HepG2 (cell line): Measurements from ENCODE around the gene LNX2. TPM values are rescaled to one million over a fixed set of nuclear protein-coding genes. Genes with fewer than 3 reads are reported as not detected.

Experiments used
- ATAC-seq: fragments of 200-7000 bp; cut with Tn5 transposase; 3 replicates; pipeline ENCODE4 v1.9.1; 2020; ENCODE audit warnings: mild to moderate bottlenecking, moderate library complexity
- BruUV-seq: library from RNA; stranded (reverse); fragments of 400-500 nt; replicated peaks from 2 replicates; lab custom pipeline; 2021; lab: Mats Ljungman, UMichigan
- CTCF ChIA-PET: fragments of 300-600 bp; formaldehyde crosslinking; extraction: SDS; loops from one replicate; lab custom pipeline; 2021; ENCODE audit warnings: low total read pairs, inconsistent platforms, low intra/inter-chr PET ratio; lab: Yijun Ruan, JAX
- POLR2A ChIA-PET: fragments of 350-600 bp; sonication (Branson Sonifier 250); formaldehyde crosslinking; loops from one replicate; lab custom pipeline; 2020; ENCODE audit warnings: antibody characterized with exemption, inconsistent platforms; lab: Yijun Ruan, JAX
- DNase-seq: peaks from one replicate; pipeline ENCODE4 v3.0.0-alpha.2; 2015; ENCODE audit warnings: low spot score
- FAIRE-seq: peaks from 3 replicates; lab custom pipeline; 2011; peaks lifted over from hg19 to GRCh38; lab: Jason Lieb, UNC
- H2AFZ ChIP-seq: one replicate; pipeline ENCODE4 v1.6.1; 2011; ENCODE audit warnings: low read length, inconsistent platforms
- H3K27ac ChIP-seq: fragments of 300-600 bp; 3 replicates; pipeline ENCODE4 v1.8.0; 2011; ENCODE audit warnings: mixed run types, mild to moderate bottlenecking, mixed read lengths, low read length, inconsistent platforms; ENCODE audit not compliant: insufficient read depth; ENCODE audit errors: extremely low read length
- H3K27me3 ChIP-seq, 2 experiments: fragments of 200-600 bp in 1 of 2; 2 replicates in 1 of 2; 3 replicates in 1 of 2; pipeline versions ENCODE4 v1.6.0 to v1.8.0; 2011; ENCODE audit warnings: low read length in 2 of 2, mild to moderate bottlenecking in 2 of 2, moderate library complexity in 2 of 2, inconsistent platforms in 1 of 2; ENCODE audit not compliant: insufficient read depth in 2 of 2, control insufficient read depth in 1 of 2
- H3K36me3 ChIP-seq, 2 experiments: fragments of 200-600 bp in 1 of 2; replicated peaks in 1 of 2; 2 replicates in 1 of 2; 3 replicates in 1 of 2; pipeline versions ENCODE4 v1.5.1 to v1.8.0; 2011; ENCODE audit warnings: low read length in 2 of 2, inconsistent platforms in 1 of 2; ENCODE audit not compliant: insufficient read depth in 2 of 2, control insufficient read depth in 1 of 2
- H3K4me1 ChIP-seq: 2 replicates; pipeline ENCODE4 v1.5.1; 2012; ENCODE audit warnings: low read length, inconsistent platforms; ENCODE audit not compliant: insufficient read depth
- H3K4me2 ChIP-seq: 2 replicates; pipeline ENCODE4 v1.6.0; 2011; ENCODE audit warnings: low read depth, low read length, inconsistent platforms
- H3K4me3 ChIP-seq, 3 experiments: fragments of 200-600 bp in 1 of 3; sonication (generic), shearing (Covaris generic) in 1 of 3; replicated peaks in 1 of 3; 2 replicates each; pipeline ENCODE4 v1.5.1; 2011 to 2016; ENCODE audit warnings: low read length in 3 of 3, inconsistent platforms in 2 of 3, low read depth in 2 of 3, mild to moderate bottlenecking in 2 of 3, control low read depth in 1 of 3, mixed read lengths in 1 of 3; ENCODE audit not compliant: insufficient read depth in 1 of 3
- H3K79me2 ChIP-seq: one replicate; pipeline ENCODE4 v1.6.1; 2011; ENCODE audit warnings: low read length, inconsistent platforms; ENCODE audit not compliant: insufficient read depth
- H3K9ac ChIP-seq: 2 replicates; pipeline ENCODE4 v1.6.0; 2011; ENCODE audit warnings: mild to moderate bottlenecking, low read depth, low read length, inconsistent platforms; ENCODE audit not compliant: insufficient read depth
- H3K9me3 ChIP-seq: 2 replicates; pipeline ENCODE4 v1.5.1; 2012; ENCODE audit warnings: mild to moderate bottlenecking, low read length
- H4K20me1 ChIP-seq: 2 replicates; pipeline ENCODE4 v1.6.0; 2011; ENCODE audit warnings: inconsistent platforms, mild to moderate bottlenecking, low read length, moderate library complexity; ENCODE audit not compliant: insufficient read depth
- BORCS8-MEF2B ChIP-seq: sonication (generic); formaldehyde crosslinking; IDR thresholded peaks from 2 replicates; pipeline ENCODE4 v1.8.0; 2022; ENCODE audit warnings: mild to moderate bottlenecking, missing genetic modification reagents
- ERF ChIP-seq: IDR thresholded peaks from 2 replicates; pipeline ENCODE4 v1.6.1; 2018; ENCODE audit warnings: missing biosample characterization, missing genetic modification reagents
- FOSL1 ChIP-seq: sonication (generic); formaldehyde crosslinking; IDR thresholded peaks from 2 replicates; pipeline ENCODE4 v1.9.0; 2021; ENCODE audit warnings: missing genetic modification reagents, borderline replicate concordance
- HES4 ChIP-seq: sonication (generic); formaldehyde crosslinking; IDR thresholded peaks from 2 replicates; pipeline ENCODE4 v1.9.0; 2021; ENCODE audit warnings: mild to moderate bottlenecking, missing genetic modification reagents, borderline replicate concordance
- HHEX ChIP-seq: IDR thresholded peaks from 2 replicates; pipeline ENCODE4 v1.6.1; 2016; ENCODE audit warnings: control low read depth
- ISL2 ChIP-seq: sonication (generic); formaldehyde crosslinking; IDR thresholded peaks from 2 replicates; pipeline ENCODE4 v1.5.0; 2020; ENCODE audit warnings: missing genetic modification reagents
- KDM1A ChIP-seq: IDR thresholded peaks from 2 replicates; pipeline ENCODE4 v1.6.1; 2016; ENCODE audit warnings: missing compliant biosample characterization
- PPARG ChIP-seq: conservative IDR thresholded peaks from 2 replicates; pipeline ENCODE4 v1.6.1; 2016; ENCODE audit warnings: missing biosample characterization, missing genetic modification reagents
- ZC3H13 ChIP-seq: sonication (generic); formaldehyde crosslinking; IDR thresholded peaks from 2 replicates; pipeline ENCODE4 v1.8.1; 2023; ENCODE audit warnings: mild to moderate bottlenecking, missing genetic modification reagents, moderate library complexity
- ZNF737 ChIP-seq: sonication (generic); formaldehyde crosslinking; IDR thresholded peaks from 2 replicates; pipeline ENCODE4 v1.5.0; 2020; ENCODE audit warnings: missing genetic modification reagents, mild to moderate bottlenecking, borderline replicate concordance
- ZNF776 ChIP-seq: sonication (generic); formaldehyde crosslinking; IDR thresholded peaks from 2 replicates; pipeline ENCODE4 v1.4.0; 2020; ENCODE audit warnings: mild to moderate bottlenecking, missing genetic modification reagents
- WGBS: methylation state at CpG from one replicate; pipeline ENCODE4 v1.1.6; 2017; ENCODE audit warnings: low lambda C conversion rate; 5-methylcytosine and 5-hydroxymethylcytosine counted together
- in situ Hi-C: cut with HindIII; loops from 2 replicates; pipeline ENCODE4 v1.10.0; 2017; ENCODE audit warnings: low pct_unique_long_range_greater_than_20kb; ENCODE audit not compliant: extremely low pct_ligation_motif_present
- intact Hi-C: fragments of 100-400 bp; cut with micrococcal nuclease; formaldehyde crosslinking; loops from one replicate; pipeline ENCODE4 v1.10.0; 2022; ENCODE audit not compliant: unreplicated experiment
- polyA plus RNA-seq, 8 experiments: library from polyadenylated mRNA; depleted of rRNA in 3 of 8; stranded (reverse) in 7 of 8; unstranded in 1 of 8; fragments of >200 nt; fragmentation: Illumina TruSeq in 4 of 8; extraction: Trizol in 4 of 8; gene quantifications; 2 replicates each; pipeline versions ENCODE4 v1.2.1 to v1.2.3, GENCODE V29; 2011 to 2016; ENCODE audit warnings: low read depth in 4 of 8, missing spikeins in 1 of 8, mixed read lengths in 1 of 8; ENCODE audit not compliant: insufficient read depth in 1 of 8
- total RNA-seq, 5 experiments: library from RNA; depleted of rRNA; stranded (reverse); fragments of >200 nt; fragmentation: Illumina TruSeq; extraction: Trizol; gene quantifications; 2 replicates each; pipeline ENCODE4 v1.2.3, GENCODE V29; 2016; ENCODE audit warnings: low read depth in 1 of 5
- TF ChIP-seq, protein P1 (sequence below): IDR thresholded peaks from 2 replicates; pipeline ENCODE4 v1.6.1; 2016; ENCODE audit warnings: missing compliant biosample characterization, missing genetic modification reagents, borderline replicate concordance
- TF ChIP-seq, protein P2 (sequence below): sonication (generic); formaldehyde crosslinking; IDR thresholded peaks from 2 replicates; pipeline ENCODE4 v1.8.1; 2023; ENCODE audit warnings: mild to moderate bottlenecking, missing genetic modification reagents, borderline replicate concordance

LNX2 gene
- total and polyA plus RNA-seq, 2 of the 13 experiments (the other 11 are each of a cell fraction or from before 2014, with no cell fraction given) = 9.2 to 9.7 TPM

DNA sequence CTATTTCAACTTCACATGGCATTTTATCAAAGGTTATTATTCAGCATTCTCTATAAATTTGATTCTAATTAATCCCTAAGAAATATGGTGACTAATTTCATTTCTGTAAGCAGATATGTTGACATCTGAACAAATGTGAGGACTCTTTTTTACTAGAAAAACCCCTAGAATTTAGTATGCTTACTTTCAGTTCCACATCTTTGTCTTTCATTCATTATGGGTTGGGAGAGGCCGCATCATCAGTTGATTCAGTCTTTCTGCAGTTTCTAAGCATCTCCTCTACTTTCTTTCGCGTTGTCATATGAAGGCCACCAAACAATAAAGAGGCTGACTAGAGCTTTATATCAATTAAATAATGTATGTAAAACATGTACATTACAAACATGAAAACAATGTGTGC, 114.5 kb downstream of the LNX2 start:
- intact Hi-C loops (no loop called here), in situ Hi-C loops (no loop called here)
- Histone ChIP-seq H3K27me3 (peaks cover 2 to 5% of the 10 kb centered on the region in 2 experiments; a peak in 1 of 5 replicates), H3K4me1 (peaks cover 20% of the 10 kb centered on the region), H3K36me3 (no peaks in the 10 kb centered on the region), H4K20me1 (no peaks in the 10 kb centered on the region), H3K4me2 (no peak overlapping the region), H3K9me3 (no peaks in the 10 kb centered on the region), H3K9ac (no peak overlapping the region), H3K79me2 (no peaks in the 10 kb centered on the region), H3K27ac (no peak overlapping the region), H3K4me3 (no peak overlapping the region), H2AFZ (no peak overlapping the region)
- BruUV-seq = no TSS peak
- no peak for ATAC-seq
- WGBS = 50% methylated on average over 3 of the region's 3 CpGs
- CTCF ChIA-PET = no interaction called here
- POLR2A ChIA-PET = no interaction called here
- FAIRE-seq = no peak
- no peak for DNase-seq
- TF ChIP-seq HHEX = no peak
- TF ChIP-seq ISL2 (CRISPR knock-in tag) = no peak
- TF ChIP-seq FOSL1 (CRISPR knock-in tag) = no peak
- no peak for TF ChIP-seq ZC3H13 (CRISPR knock-in tag)
- TF ChIP-seq, protein P1, sequence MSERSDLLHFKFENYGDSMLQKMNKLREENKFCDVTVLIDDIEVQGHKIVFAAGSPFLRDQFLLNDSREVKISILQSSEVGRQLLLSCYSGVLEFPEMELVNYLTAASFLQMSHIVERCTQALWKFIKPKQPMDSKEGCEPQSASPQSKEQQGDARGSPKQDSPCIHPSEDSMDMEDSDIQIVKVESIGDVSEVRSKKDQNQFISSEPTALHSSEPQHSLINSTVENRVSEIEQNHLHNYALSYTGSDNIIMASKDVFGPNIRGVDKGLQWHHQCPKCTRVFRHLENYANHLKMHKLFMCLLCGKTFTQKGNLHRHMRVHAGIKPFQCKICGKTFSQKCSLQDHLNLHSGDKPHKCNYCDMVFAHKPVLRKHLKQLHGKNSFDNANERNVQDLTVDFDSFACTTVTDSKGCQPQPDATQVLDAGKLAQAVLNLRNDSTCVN (CRISPR knock-in tag) = no peak
- TF ChIP-seq ZNF776 = no peak
- TF ChIP-seq BORCS8-MEF2B (CRISPR knock-in tag) = no peak
- TF ChIP-seq, protein P2, sequence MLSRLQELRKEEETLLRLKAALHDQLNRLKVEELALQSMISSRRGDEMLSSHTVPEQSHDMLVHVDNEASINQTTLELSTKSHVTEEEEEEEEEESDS (CRISPR knock-in tag) = no peak
- no peak for TF ChIP-seq PPARG (CRISPR knock-in tag)
- no peak for TF ChIP-seq ERF (CRISPR knock-in tag)
- TF ChIP-seq HES4 (CRISPR knock-in tag) = no peak
- no peak for TF ChIP-seq KDM1A (CRISPR knock-in tag)
- TF ChIP-seq ZNF737 = no peak
